Esophagus muscularis mucosa (tissue), 4 donors: Measurements from ENCODE around the gene PCDHA10.

Experiments used
- CTCF ChIP-seq, 3 experiments: fragments of 200-600 bp in 2 of 3; fragments of 450-650 bp in 1 of 3; sonication (generic) in 2 of 3; IDR thresholded peaks; one replicate each; pipeline ENCODE4 v1.5.1; 2017 to 2019; ENCODE audit warnings: antibody characterized with exemption in 3 of 3, mild to moderate bottlenecking in 2 of 3, moderate library complexity in 1 of 3
- EP300 ChIP-seq: sonication (generic); formaldehyde crosslinking; IDR thresholded peaks from one replicate; pipeline ENCODE4 v1.6.1; 2017; ENCODE audit warnings: antibody characterized with exemption
- POLR2A ChIP-seq: fragments of 450-650 bp; IDR thresholded peaks from one replicate; pipeline ENCODE4 v1.6.1; 2017; ENCODE audit warnings: antibody characterized with exemption, moderate library complexity, mild to moderate bottlenecking, low read depth

GRCh38 chr5:140870221-140871201 is 14.8 kb downstream of the PCDHA10 start:
- TF ChIP-seq CTCF (IDR thresholded peaks at IDR 0.05) (no peak), POLR2A (no peak), EP300 (no peak)
